HCT116 (cell line): Measurements from ENCODE around the gene EIPR1. TPM values are rescaled to one million over a fixed set of nuclear protein-coding genes. Genes with fewer than 3 reads are reported as not detected.

Source experiments
- ATAC-seq: fragments of 200-7000 bp; cut with Tn5 transposase; 2 replicates; pipeline ENCODE4 v1.9.1; 2020; ENCODE audit warnings: mild to moderate bottlenecking, moderate library complexity
- BruUV-seq: library from RNA; stranded (reverse); fragments of 400-500 nt; replicated peaks from 2 replicates; lab custom pipeline; 2021; lab: Mats Ljungman, UMichigan
- CTCF ChIA-PET: fragments of 300-600 bp; sonication (Branson Sonifier 250); formaldehyde crosslinking; loops from one replicate; lab custom pipeline; 2021; ENCODE audit warnings: antibody characterized with exemption; lab: Charles Lee
- POLR2A ChIA-PET: fragments of 300-600, 350-600 bp; sonication (Branson Sonifier 250); formaldehyde crosslinking; loops from one replicate; lab custom pipeline; 2021; ENCODE audit warnings: antibody characterized with exemption; lab: Charles Lee
- RAD21 ChIA-PET, 2 experiments: fragments of 300-600 bp; sonication (Branson Sonifier 250); formaldehyde crosslinking; loops; one replicate each; lab custom pipeline; 2023; ENCODE audit warnings: low total read pairs in 2 of 2; ENCODE audit not compliant: uncharacterized antibody in 2 of 2, unreplicated experiment in 2 of 2, low non-redundant PET in 1 of 2; lab: Charles Lee
- DNase-seq: peaks from one replicate; pipeline ENCODE4 v3.0.0-alpha.2; 2010; ENCODE audit warnings: low read depth, low spot score
- H2AFZ ChIP-seq: fragments of 200-600 bp; shearing (Covaris generic), sonication (generic); 2 replicates; pipeline ENCODE4 v1.6.1; 2017; ENCODE audit warnings: low read depth, mixed run types, mixed read lengths, antibody characterized with exemption, low read length; ENCODE audit not compliant: poor library complexity, severe bottlenecking
- H3K27ac ChIP-seq: 2 replicates; pipeline ENCODE4 v1.5.1; 2012; ENCODE audit warnings: low read depth, low read length
- H3K27me3 ChIP-seq: fragments of 200-600 bp; sonication (generic); 2 replicates; pipeline ENCODE4 v1.6.1; 2016; ENCODE audit warnings: mixed run types, low read length, mixed read lengths; ENCODE audit not compliant: insufficient read depth
- H3K36me3 ChIP-seq, 2 experiments: fragments of 200-500 bp in 1 of 2; fragments of 200-600 bp in 1 of 2; sonication (Bioruptor generic) in 1 of 2; sonication (generic) in 1 of 2; 2 replicates each; pipeline versions ENCODE4 v1.5.1 to v1.6.1; 2014 to 2016; ENCODE audit warnings: low read length in 2 of 2, inconsistent platforms in 1 of 2, mixed read lengths in 1 of 2, mixed run types in 1 of 2; ENCODE audit not compliant: insufficient read depth in 2 of 2, control insufficient read depth in 1 of 2
- H3K4me1 ChIP-seq, 2 experiments: fragments of 200-600 bp in 1 of 2; sonication (generic) in 1 of 2; 2 replicates each; pipeline versions ENCODE4 v1.5.1 to v1.6.1; 2012 to 2017; ENCODE audit warnings: low read length in 2 of 2, inconsistent platforms in 1 of 2, mild to moderate bottlenecking in 1 of 2, mixed read lengths in 1 of 2, mixed run types in 1 of 2, moderate library complexity in 1 of 2; ENCODE audit not compliant: insufficient read depth in 2 of 2, control insufficient read depth in 1 of 2
- H3K4me2 ChIP-seq: fragments of 200-600 bp; sonication (generic); 2 replicates; pipeline ENCODE4 v1.6.1; 2017; ENCODE audit warnings: mixed run types, low read length, mixed read lengths
- H3K4me3 ChIP-seq, 2 experiments: fragments of 200-600 bp in 1 of 2; sonication (generic) in 1 of 2; replicated peaks in 1 of 2; 2 replicates each; pipeline ENCODE4 v1.5.1; 2011 to 2016; ENCODE audit warnings: low read length in 2 of 2, control low read depth in 1 of 2, low read depth in 1 of 2, mild to moderate bottlenecking in 1 of 2, mixed read lengths in 1 of 2, mixed run types in 1 of 2
- H3K79me2 ChIP-seq: fragments of 200-600 bp; sonication (generic); 2 replicates; pipeline ENCODE4 v1.6.1; 2017; ENCODE audit warnings: mild to moderate bottlenecking, mixed run types, low read length, moderate library complexity, mixed read lengths; ENCODE audit not compliant: insufficient read depth
- H3K9ac ChIP-seq: fragments of 200-600 bp; sonication (generic); 2 replicates; pipeline ENCODE4 v1.6.1; 2016; ENCODE audit warnings: low read length, mixed read lengths
- H3K9me2 ChIP-seq: fragments of 200-600 bp; sonication (generic), shearing (Covaris generic); 2 replicates; pipeline ENCODE4 v1.6.1; 2017; ENCODE audit warnings: mixed run types, mild to moderate bottlenecking, moderate library complexity; ENCODE audit not compliant: insufficient read depth
- H3K9me3 ChIP-seq, 2 experiments: fragments of 200-500 bp in 1 of 2; fragments of 200-600 bp in 1 of 2; sonication (Bioruptor generic) in 1 of 2; sonication (generic) in 1 of 2; 2 replicates each; pipeline ENCODE4 v1.6.1; 2014 to 2017; ENCODE audit warnings: low read length in 2 of 2, mixed read lengths in 2 of 2, inconsistent platforms in 1 of 2, low read depth in 1 of 2, mild to moderate bottlenecking in 1 of 2, mixed run types in 1 of 2, moderate library complexity in 1 of 2; ENCODE audit not compliant: control insufficient read depth in 1 of 2, insufficient read depth in 1 of 2
- H4K20me1 ChIP-seq: fragments of 200-600 bp; sonication (generic), shearing (Covaris generic); 2 replicates; pipeline ENCODE4 v1.6.1; 2017; ENCODE audit warnings: mixed run types, mild to moderate bottlenecking, moderate library complexity; ENCODE audit not compliant: insufficient read depth
- CTCF ChIP-seq, 3 experiments: fragments of 200-600 bp in 1 of 3; sonication (generic) in 1 of 3; IDR thresholded peaks in 2 of 3; conservative IDR thresholded peaks in 1 of 3; 2 replicates each; pipeline ENCODE4 v1.5.1; 2012 to 2017; ENCODE audit warnings: low read depth in 2 of 3, low read length in 2 of 3, antibody characterized with exemption in 1 of 3, borderline replicate concordance in 1 of 3, control low read depth in 1 of 3, mild to moderate bottlenecking in 1 of 3, mixed read lengths in 1 of 3, mixed run types in 1 of 3, moderate library complexity in 1 of 3; ENCODE audit not compliant: insufficient read depth in 1 of 3
- EZH2phosphoT487 ChIP-seq: fragments of 200-600 bp; IDR thresholded peaks from 2 replicates; pipeline ENCODE4 v1.6.1; 2018; ENCODE audit warnings: antibody characterized with exemption, borderline replicate concordance
- FOSL1 ChIP-seq: IDR thresholded peaks from 2 replicates; pipeline ENCODE4 v1.6.1; 2012; ENCODE audit warnings: low read depth
- POLR2AphosphoS5 ChIP-seq: IDR thresholded peaks from 2 replicates; pipeline ENCODE4 v1.6.1; 2011; ENCODE audit warnings: mild to moderate bottlenecking, low read depth, low read length, moderate library complexity
- REST ChIP-seq: IDR thresholded peaks from 2 replicates; pipeline ENCODE4 v1.6.1; 2012; ENCODE audit warnings: low read depth
- SP1 ChIP-seq: IDR thresholded peaks from 2 replicates; pipeline ENCODE4 v1.6.1; 2012; ENCODE audit warnings: low read depth
- SRF ChIP-seq: IDR thresholded peaks from 2 replicates; pipeline ENCODE4 v1.6.1; 2012; ENCODE audit warnings: low read depth
- YY1 ChIP-seq: IDR thresholded peaks from 2 replicates; pipeline ENCODE4 v1.6.1; 2011; ENCODE audit warnings: low read length, low read depth, moderate library complexity, mild to moderate bottlenecking; ENCODE audit not compliant: insufficient replicate concordance; ENCODE audit errors: extremely low read depth
- ZBTB33 ChIP-seq: IDR thresholded peaks from 2 replicates; pipeline ENCODE4 v1.6.1; 2011; ENCODE audit warnings: mild to moderate bottlenecking, low read length, moderate library complexity; ENCODE audit not compliant: insufficient replicate concordance; ENCODE audit errors: extremely low read depth
- ZFX ChIP-seq: fragments of 450-650 bp; IDR thresholded peaks from 2 replicates; pipeline ENCODE4 v1.6.1; 2017
- ZNF274 ChIP-seq: fragments of 200-500 bp; sonication (Bioruptor generic); IDR thresholded peaks from 2 replicates; pipeline ENCODE4 v1.6.1; 2014; ENCODE audit warnings: mild to moderate bottlenecking, low read depth, low read length, inconsistent platforms
- intact Hi-C: fragments of 100-400 bp; cut with micrococcal nuclease; formaldehyde crosslinking; loops from 2 replicates; pipeline ENCODE4 v1.10.0; 2022
- total RNA-seq: library from RNA; stranded (reverse); gene quantifications from one replicate; pipeline ENCODE4 v1.2.1, GENCODE V29; 2021; ENCODE audit not compliant: unreplicated experiment

The EIPR1 gene
- total RNA-seq, 1 experiment from 2014 or later, result 36.9 TPM

- H3K36me3 ChIP-seq, result no peaks in the 10 kb centered on the region
- peaks cover 23% of the 10 kb centered on the region; the same call in 1 of the 2 replicates for H3K79me2 ChIP-seq
- ATAC-seq, result no peak
- H3K9ac ChIP-seq, result no peak overlapping the region
- no peaks in the 10 kb centered on the region for H3K27me3 ChIP-seq
- H3K4me3 ChIP-seq, result no peak overlapping the region
- RAD21 ChIA-PET, result no interaction called here
- H3K4me2 ChIP-seq, result no peak overlapping the region
- TF ChIP-seq FOSL1, result no peak
- no peak for TF ChIP-seq SP1
- TF ChIP-seq ZBTB33, result no peak
- TF ChIP-seq REST, result no peak
- TF ChIP-seq SRF, result no peak
- no peak for TF ChIP-seq ZFX
- TF ChIP-seq ZNF274, result no peak
- TF ChIP-seq POLR2AphosphoS5, result no peak
- TF ChIP-seq YY1, result no peak
- TF ChIP-seq CTCF (IDR thresholded peaks at IDR 0.05 in 2 of 3, conservative IDR thresholded peaks at IDR 0.05 in 1 of 3; ENCODE audit: borderline replicate concordance in 1 of 3, insufficient read depth in 1 of 3, low read depth in 2 of 3, low read length in 2 of 3), result no peak
- TF ChIP-seq EZH2phosphoT487, result no peak
- POLR2A ChIA-PET, result no interaction called here
- intact Hi-C loops, result no loop called here
- CTCF ChIA-PET, result no interaction called here
- no peak for DNase-seq
- H3K9me2 ChIP-seq, result no peaks in the 10 kb centered on the region
- no peaks in the 10 kb centered on the region for H4K20me1 ChIP-seq
- no TSS peak for BruUV-seq
- no peaks in the 10 kb centered on the region for H3K4me1 ChIP-seq
- no peak overlapping the region for H2AFZ ChIP-seq
- no peaks in the 10 kb centered on the region for H3K9me3 ChIP-seq
- no peak overlapping the region for H3K27ac ChIP-seq
These were observed 100.4 kb downstream of the EIPR1 start for GRCh38 chr2:3277050-3277747.
